HG02943 (cell line): ENCODE data around the gene RNF31.

Experiments used
- ATAC-seq: cut with Tn5 transposase; IDR thresholded peaks from one replicate; pipeline ENCODE4 v1.9.1; 2021; ENCODE audit warnings: mild to moderate bottlenecking, low read depth, moderate library complexity; ENCODE audit not compliant: unreplicated experiment

The RNF31 gene

GRCh38 chr14:24179961-24180796 lies 32.9 kb downstream of the RNF31 start:
- no peak for ATAC-seq

- ATAC-seq: no peak
Observed at GRCh38 chr14:24181371-24182077, 34.2 kb downstream of the RNF31 start.

- no peak for ATAC-seq
Observed at GRCh38 chr14:24182110-24182882, 35.0 kb downstream of the RNF31 start.

- ATAC-seq: no peak
Observed at GRCh38 chr14:24183014-24183481, 35.8 kb downstream of the RNF31 start.

GRCh38 chr14:24184104-24184970 lies 37.0 kb downstream of the RNF31 start:
- no peak for ATAC-seq

- ATAC-seq: no peak
Observed at GRCh38 chr14:24185026-24185425, 37.7 kb downstream of the RNF31 start.

GRCh38 chr14:24185741-24186140 lies 38.4 kb downstream of the RNF31 start:
- ATAC-seq: no peak

GRCh38 chr14:24186831-24187538 lies 39.7 kb downstream of the RNF31 start:
- ATAC-seq: no peak

GRCh38 chr14:24187539-24187915 lies 40.2 kb downstream of the RNF31 start:
- ATAC-seq: no peak

- ATAC-seq: peak; percentile 82
Observed at GRCh38 chr14:24188251-24189058, 41.2 kb downstream of the RNF31 start, which contains the start of gene IPO4. IPO4 (minus strand) TSS chr14:24188816; CDS start chr14:24188787, 29 bp downstream.

GRCh38 chr14:24189059-24189375 lies 41.7 kb downstream of the RNF31 start:
- ATAC-seq: no peak

GRCh38 chr14:24189460-24189859 lies 42.2 kb downstream of the RNF31 start:
- ATAC-seq: no peak

- no peak for ATAC-seq
Observed at GRCh38 chr14:24190416-24190815, 43.1 kb downstream of the RNF31 start.

GRCh38 chr14:24192933-24193332 lies 45.6 kb downstream of the RNF31 start:
- no peak for ATAC-seq

GRCh38 chr14:24194186-24194872 lies 47.0 kb downstream of the RNF31 start:
- ATAC-seq: no peak

- no peak for ATAC-seq
Observed at GRCh38 chr14:24194873-24195185, 47.5 kb downstream of the RNF31 start.

GRCh38 chr14:24195186-24196070 lies 48.1 kb downstream of the RNF31 start, which contains the start of gene TM9SF1:
TM9SF1 (minus strand) TSS chr14:24195441; CDS start chr14:24195019, 422 bp downstream.
- ATAC-seq: peak; percentile 82
